H1 (cell line): Measurements from ENCODE around the gene ARID5B. TPM values are rescaled to one million over a fixed set of nuclear protein-coding genes. Genes with fewer than 3 reads are reported as not detected.

Source experiments
- CTCF ChIA-PET: fragments of 300-600 bp; sonication (Branson Sonifier 250); formaldehyde crosslinking; loops from one replicate; lab custom pipeline; 2021; ENCODE audit not compliant: partially characterized antibody; lab: Charles Lee
- POLR2A ChIA-PET: fragments of 300-600 bp; sonication (Branson Sonifier 250); formaldehyde crosslinking; loops from one replicate; lab custom pipeline; 2021; ENCODE audit warnings: inconsistent platforms; ENCODE audit not compliant: partially characterized antibody; lab: Charles Lee
- DNase-seq, 2 experiments: peaks; one replicate each; pipeline versions ENCODE4 v3.0.0 to v3.0.0-alpha.2; 2010 to 2022; ENCODE audit warnings: low spot score in 2 of 2, low read depth in 1 of 2, mixed read lengths in 1 of 2
- FAIRE-seq: peaks from 2 replicates; lab custom pipeline; 2011; peaks lifted over from hg19 to GRCh38; lab: Jason Lieb, UNC
- H2AFZ ChIP-seq: 2 replicates; pipeline ENCODE4 v1.8.1; 2012; ENCODE audit warnings: low read length, inconsistent platforms
- H2AK5ac ChIP-seq: 2 replicates; pipeline ENCODE4 v1.6.1; 2013; ENCODE audit warnings: low read depth, low read length
- H2BK120ac ChIP-seq: replicated peaks from 2 replicates; pipeline ENCODE3; 2013; ENCODE audit warnings: low read depth, low read length, inconsistent platforms
- H2BK12ac ChIP-seq: 2 replicates; pipeline ENCODE4 v1.6.1; 2013; ENCODE audit warnings: low read depth, low read length
- H2BK15ac ChIP-seq: 2 replicates; pipeline ENCODE4 v1.6.1; 2013; ENCODE audit warnings: low read length
- H2BK20ac ChIP-seq: 2 replicates; pipeline ENCODE4 v1.6.1; 2013; ENCODE audit warnings: low read length
- H2BK5ac ChIP-seq: 2 replicates; pipeline ENCODE4 v1.6.1; 2013; ENCODE audit warnings: low read depth, low read length
- H3K14ac ChIP-seq: 2 replicates; pipeline ENCODE4 v1.6.1; 2013; ENCODE audit warnings: inconsistent platforms; ENCODE audit not compliant: insufficient read length
- H3K18ac ChIP-seq: 2 replicates; pipeline ENCODE4 v1.6.1; 2013; ENCODE audit warnings: low read length; ENCODE audit errors: extremely low read depth
- H3K23ac ChIP-seq: 2 replicates; pipeline ENCODE4 v1.6.1; 2013; ENCODE audit warnings: inconsistent platforms; ENCODE audit not compliant: insufficient read length
- H3K23me2 ChIP-seq: 2 replicates; pipeline ENCODE4 v1.6.1; 2013; ENCODE audit warnings: low read depth, low read length
- H3K27ac ChIP-seq: 2 replicates; pipeline ENCODE4 v1.6.1; 2011; ENCODE audit warnings: low read depth, low read length, inconsistent platforms
- H3K27me3 ChIP-seq, 4 experiments: replicated peaks in 1 of 4; 1 replicate in 1 of 4; 2 replicates in 3 of 4; pipeline versions ENCODE4 v1.6.1 to v1.8.1; 2011 to 2013; ENCODE audit warnings: low read length in 3 of 4, mild to moderate bottlenecking in 3 of 4, inconsistent platforms in 2 of 4, mixed read lengths in 2 of 4, moderate library complexity in 1 of 4; ENCODE audit not compliant: control insufficient read depth in 3 of 4, insufficient read depth in 3 of 4; ENCODE audit errors: extremely low read depth in 1 of 4
- H3K36me3 ChIP-seq, 4 experiments: 2 replicates each; pipeline versions ENCODE4 v1.6.1 to v1.8.1; 2011 to 2013; ENCODE audit warnings: mild to moderate bottlenecking in 4 of 4, low read length in 3 of 4, moderate library complexity in 2 of 4, control low read depth in 1 of 4, inconsistent platforms in 1 of 4; ENCODE audit not compliant: insufficient read depth in 4 of 4, control insufficient read depth in 2 of 4
- H3K4ac ChIP-seq: replicated peaks from 2 replicates; pipeline ENCODE3; 2013; ENCODE audit warnings: low read length, low read depth, mixed read lengths, inconsistent platforms; ENCODE audit not compliant: insufficient read length
- H3K4me1 ChIP-seq, 4 experiments: replicated peaks in 1 of 4; 1 replicate in 1 of 4; 2 replicates in 3 of 4; pipeline versions ENCODE4 v1.6.1 to v1.8.1; 2011 to 2013; ENCODE audit warnings: low read length in 3 of 4, inconsistent platforms in 2 of 4, mixed read lengths in 1 of 4; ENCODE audit not compliant: insufficient read depth in 4 of 4, control insufficient read depth in 3 of 4
- H3K4me2 ChIP-seq, 2 experiments: 2 replicates each; pipeline versions ENCODE4 v1.6.1 to v1.8.1; 2011 to 2013; ENCODE audit warnings: low read depth in 2 of 2, low read length in 2 of 2, control low read depth in 1 of 2, inconsistent platforms in 1 of 2, mild to moderate bottlenecking in 1 of 2; ENCODE audit not compliant: insufficient read depth in 1 of 2
- H3K4me3 ChIP-seq, 4 experiments: fragments of 200-600, 300-600 bp in 1 of 4; sonication (generic), shearing (Covaris generic), sonication (Bioruptor Twin) in 1 of 4; 2 replicates each; pipeline versions ENCODE4 v1.5.1 to v1.8.1; 2011 to 2016; ENCODE audit warnings: low read length in 4 of 4, low read depth in 3 of 4, control low read depth in 2 of 4, inconsistent platforms in 2 of 4, mild to moderate bottlenecking in 2 of 4, mixed read lengths in 1 of 4, moderate library complexity in 1 of 4; ENCODE audit not compliant: insufficient read depth in 2 of 4; ENCODE audit errors: extremely low read depth in 1 of 4
- H3K56ac ChIP-seq: replicated peaks from 2 replicates; pipeline ENCODE3; 2013; ENCODE audit warnings: low read depth, mild to moderate bottlenecking, mixed read lengths, low read length, inconsistent platforms; ENCODE audit not compliant: insufficient read length
- H3K79me1 ChIP-seq: 2 replicates; pipeline ENCODE4 v1.6.1; 2013; ENCODE audit warnings: low read depth, low read length, control low read depth
- H3K79me2 ChIP-seq, 2 experiments: 2 replicates each; pipeline versions ENCODE4 v1.6.1 to v1.8.1; 2012 to 2013; ENCODE audit warnings: low read length in 2 of 2, mild to moderate bottlenecking in 2 of 2, inconsistent platforms in 1 of 2; ENCODE audit not compliant: insufficient read depth in 2 of 2, control insufficient read depth in 1 of 2
- H3K9ac ChIP-seq, 4 experiments: replicated peaks in 1 of 4; 1 replicate in 1 of 4; 2 replicates in 3 of 4; pipeline versions ENCODE4 v1.6.1 to v1.8.1; 2011 to 2013; ENCODE audit warnings: low read depth in 3 of 4, low read length in 3 of 4, control low read depth in 2 of 4, mild to moderate bottlenecking in 2 of 4, moderate library complexity in 2 of 4, inconsistent platforms in 1 of 4; ENCODE audit errors: extremely low read depth in 1 of 4
- H3K9me3 ChIP-seq, 2 experiments: 2 replicates each; pipeline versions ENCODE4 v1.6.1 to v1.8.1; 2012 to 2013; ENCODE audit warnings: mild to moderate bottlenecking in 2 of 2, moderate library complexity in 2 of 2, control low read depth in 1 of 2, inconsistent platforms in 1 of 2, low read depth in 1 of 2, low read length in 1 of 2, mixed read lengths in 1 of 2; ENCODE audit not compliant: insufficient read depth in 2 of 2
- H4K20me1 ChIP-seq, 2 experiments: replicated peaks in 1 of 2; 2 replicates each; pipeline versions ENCODE3 to v1.8.1; 2011 to 2013; ENCODE audit warnings: inconsistent platforms in 2 of 2, low read length in 2 of 2, mild to moderate bottlenecking in 1 of 2; ENCODE audit not compliant: insufficient read depth in 2 of 2, control insufficient read depth in 1 of 2
- H4K5ac ChIP-seq: 2 replicates; pipeline ENCODE4 v1.6.1; 2013; ENCODE audit warnings: low read length, low read depth, mixed read lengths, inconsistent platforms; ENCODE audit not compliant: insufficient read length
- H4K8ac ChIP-seq: 2 replicates; pipeline ENCODE4 v1.8.0; 2013; ENCODE audit warnings: mild to moderate bottlenecking, moderate library complexity, low read length, inconsistent platforms; ENCODE audit not compliant: insufficient read depth; ENCODE audit errors: extremely low read depth
- H4K91ac ChIP-seq: replicated peaks from 2 replicates; pipeline ENCODE3; 2013; ENCODE audit warnings: low read length, mixed read lengths, inconsistent platforms; ENCODE audit not compliant: insufficient read length
- BACH1 ChIP-seq: IDR thresholded peaks from 2 replicates; pipeline ENCODE4 v1.6.1; 2012; ENCODE audit warnings: low read length, improper control_type of control experiment
- CBX8 ChIP-seq: fragments of 300-800, 300-1000 bp; sonication (generic); IDR thresholded peaks from 2 replicates; pipeline ENCODE4 v1.7.1; 2016; ENCODE audit warnings: low read depth, low read length, borderline replicate concordance
- CEBPB ChIP-seq: IDR thresholded peaks from 2 replicates; pipeline ENCODE4 v1.6.1; 2012; ENCODE audit warnings: low read depth, low read length
- JUN ChIP-seq: IDR thresholded peaks from 2 replicates; pipeline ENCODE4 v1.6.1; 2011; ENCODE audit warnings: low read depth, mild to moderate bottlenecking, improper control_type of control experiment, low read length
- JUND ChIP-seq: IDR thresholded peaks from 2 replicates; pipeline ENCODE4 v1.6.1; 2011; ENCODE audit warnings: mild to moderate bottlenecking, improper control_type of control experiment, low read length
- KDM1A ChIP-seq: fragments of 200-600, 300-600 bp; sonication (generic); IDR thresholded peaks from 2 replicates; pipeline ENCODE4 v1.7.1; 2016; ENCODE audit warnings: mild to moderate bottlenecking, low read length, borderline replicate concordance
- KDM4A ChIP-seq: IDR thresholded peaks from one replicate; pipeline ENCODE4 v1.7.1; 2012; ENCODE audit warnings: low read depth, mild to moderate bottlenecking, moderate library complexity, low read length, inconsistent platforms; ENCODE audit not compliant: severe bottlenecking
- KDM5A ChIP-seq: fragments of 200-600 bp; IDR thresholded peaks from 2 replicates; pipeline ENCODE4 v1.7.1; 2012; ENCODE audit warnings: mild to moderate bottlenecking, low read length, inconsistent platforms, mixed read lengths
- PHF8 ChIP-seq: fragments of 200-600 bp; sonication (generic); conservative IDR thresholded peaks from 2 replicates; pipeline ENCODE4 v1.7.1; 2012; ENCODE audit warnings: low read depth, mild to moderate bottlenecking, inconsistent platforms, low read length, moderate library complexity
- RAD21 ChIP-seq, 2 experiments: IDR thresholded peaks in 1 of 2; conservative IDR thresholded peaks in 1 of 2; 2 replicates each; pipeline ENCODE4 v1.6.1; 2011; ENCODE audit warnings: low read depth in 2 of 2, low read length in 2 of 2, improper control_type of control experiment in 1 of 2, inconsistent platforms in 1 of 2, mild to moderate bottlenecking in 1 of 2, moderate library complexity in 1 of 2
- SIRT6 ChIP-seq: IDR thresholded peaks from one replicate; pipeline ENCODE4 v1.7.1; 2012; ENCODE audit warnings: low read length, inconsistent platforms
- SP4 ChIP-seq: IDR thresholded peaks from 2 replicates; pipeline ENCODE4 v1.6.1; 2012; ENCODE audit warnings: low read length, inconsistent platforms
- TAF1 ChIP-seq: IDR thresholded peaks from 2 replicates; pipeline ENCODE4 v1.6.1; 2011; ENCODE audit warnings: mild to moderate bottlenecking, low read depth, low read length
- TBP ChIP-seq: IDR thresholded peaks from 2 replicates; pipeline ENCODE4 v1.6.1; 2011; ENCODE audit warnings: low read depth, low read length, improper control_type of control experiment
- TEAD4 ChIP-seq: IDR thresholded peaks from 2 replicates; pipeline ENCODE4 v1.6.1; 2012; ENCODE audit warnings: low read depth, low read length, inconsistent platforms, mixed read lengths
- WGBS, 2 experiments: shearing (Covaris generic) in 1 of 2; methylation state at CpG; one replicate each; pipeline versions ENCODE4 v1.1.6 to v1.1.7; 2013 to 2015; ENCODE audit warnings: low lambda C conversion rate in 2 of 2, mixed read lengths in 2 of 2, inconsistent platforms in 1 of 2, low coverage in 1 of 2, missing lambda C conversion rate in 1 of 2; ENCODE audit not compliant: insufficient replicate concordance in 2 of 2, insufficient coverage in 1 of 2, insufficient read length in 1 of 2; ENCODE audit errors: extremely low coverage in 1 of 2, missing lambda C conversion rate in 1 of 2; 5-methylcytosine and 5-hydroxymethylcytosine counted together
- polyA plus RNA-seq, 7 experiments: library from polyadenylated mRNA; depleted of rRNA in 3 of 7; stranded (reverse) in 5 of 7; unstranded in 2 of 7; fragments of >200 nt in 5 of 7; fragments of 200-250 nt in 2 of 7; gene quantifications; 1 replicate in 5 of 7; 2 replicates in 1 of 7; 4 replicates in 1 of 7; pipeline versions ENCODE4 v1.2.1 to v1.2.3, GENCODE V29; 2011 to 2013; ENCODE audit warnings: missing spikeins in 2 of 7, mixed read lengths in 2 of 7
- total RNA-seq: library from RNA; stranded (reverse); fragmentation: NEBNext Ultra II Directional; extraction: Animal tissue kit (Norgen Biotek cat#: 25700); gene quantifications from 2 replicates; pipeline ENCODE4 v1.2.1, GENCODE V29; 2021

Gene ARID5B
- total and polyA plus RNA-seq, 2 of the 8 experiments (the other 6 are each of a cell fraction or from before 2014, with no cell fraction given) = 0.21 to 1.1 TPM

- no peak overlapping the region for H3K23ac ChIP-seq
- H3K4ac ChIP-seq = no peak overlapping the region
- H4K91ac ChIP-seq = no peak overlapping the region
- FAIRE-seq = no peak
- no peak overlapping the region for H4K8ac ChIP-seq
- H4K5ac ChIP-seq = no peak overlapping the region
- H3K27ac ChIP-seq = no peak overlapping the region
- H2BK5ac ChIP-seq = no peak overlapping the region
- H3K14ac ChIP-seq = no peak overlapping the region
- H3K79me2 ChIP-seq = no peaks in the 10 kb centered on the region
- no peak overlapping the region; a peak in 1 of 4 replicates for H3K4me2 ChIP-seq
- no peaks in the 10 kb centered on the region for H3K36me3 ChIP-seq
- H2BK15ac ChIP-seq = no peak overlapping the region
- H3K9ac ChIP-seq = no peak overlapping the region
- POLR2A ChIA-PET = no interaction called here
- peak overlapping the region in 1 of 4 experiments; percentile 91; a peak in 1 of 8 replicates for H3K4me3 ChIP-seq
- WGBS, 2 experiments = 21% methylated on average over 7 of the region's 7 CpGs; no CpG with 5 or more reads in 1 of the 2 experiments
- H2AFZ ChIP-seq = no peak overlapping the region
- no peak for DNase-seq
- H2BK20ac ChIP-seq = no peak overlapping the region
- H2AK5ac ChIP-seq = no peak overlapping the region
- H3K9me3 ChIP-seq = no peaks in the 10 kb centered on the region
- H3K27me3 ChIP-seq = peaks cover 9 to 45% (median 39%) of the 10 kb centered on the region in 4 experiments
- CTCF ChIA-PET = interaction anchor here (0.6 to 5.9 kb wide), 4 partner anchors 15 to 1905 kb away, joined by 3 to 25 read pairs (median 3); no protein-coding TSS in a partner anchor
- H2BK12ac ChIP-seq = no peak overlapping the region
- no peak overlapping the region for H3K18ac ChIP-seq
- H3K56ac ChIP-seq = no peak overlapping the region
- H3K79me1 ChIP-seq = no peaks in the 10 kb centered on the region
- H3K4me1 ChIP-seq = peaks cover 0 to 18% (median 6%) of the 10 kb centered on the region in 4 experiments; a peak in 4 of 7 replicates
- H2BK120ac ChIP-seq = no peak overlapping the region
- H4K20me1 ChIP-seq = no peaks in the 10 kb centered on the region
- no peak for TF ChIP-seq SP4
- no peak for TF ChIP-seq JUN
- no peak for TF ChIP-seq JUND
- TF ChIP-seq SIRT6 = no peak
- TF ChIP-seq BACH1 = no peak
- TF ChIP-seq TBP = no peak
- no peak for TF ChIP-seq CEBPB
- no peak for TF ChIP-seq RAD21 (IDR thresholded peaks at IDR 0.05 in 1 of 2, conservative IDR thresholded peaks at IDR 0.05 in 1 of 2; ENCODE audit: low read depth in 2 of 2, low read length in 2 of 2)
- no peak for TF ChIP-seq KDM5A
- no peak for TF ChIP-seq KDM4A
- TF ChIP-seq CBX8 = no peak
- TF ChIP-seq TEAD4 = no peak
- no peak for TF ChIP-seq KDM1A
- no peak for TF ChIP-seq TAF1
- TF ChIP-seq PHF8 = no peak
- H3K23me2 ChIP-seq = peaks cover 26% of the 10 kb centered on the region
Observed at GRCh38 chr10:61899069-61899531, 2.4 kb upstream of the ARID5B start.
